Hepatocyte (in vitro differentiated cells): ENCODE measurements around the gene RNF148.

Experiments used
- EZH2 ChIP-seq: fragments of 200-600 bp; sonication (generic); IDR thresholded peaks from 2 replicates; pipeline ENCODE4 v1.6.1; 2016; ENCODE audit warnings: antibody characterized with exemption, mild to moderate bottlenecking, borderline replicate concordance
- EZH2phosphoT487 ChIP-seq: fragments of 200-600 bp; sonication (generic); IDR thresholded peaks from one replicate; pipeline ENCODE4 v1.6.1; 2018; ENCODE audit warnings: antibody characterized with exemption, mild to moderate bottlenecking, low read depth, moderate library complexity; ENCODE audit not compliant: unreplicated experiment, severe bottlenecking
- TF ChIP-seq, protein P1 (sequence below): fragments of 200-600 bp; sonication (generic); IDR thresholded peaks from 2 replicates; pipeline ENCODE4 v1.5.1; 2016; ENCODE audit warnings: antibody characterized with exemption, mild to moderate bottlenecking; ENCODE audit not compliant: poor library complexity

DNA sequence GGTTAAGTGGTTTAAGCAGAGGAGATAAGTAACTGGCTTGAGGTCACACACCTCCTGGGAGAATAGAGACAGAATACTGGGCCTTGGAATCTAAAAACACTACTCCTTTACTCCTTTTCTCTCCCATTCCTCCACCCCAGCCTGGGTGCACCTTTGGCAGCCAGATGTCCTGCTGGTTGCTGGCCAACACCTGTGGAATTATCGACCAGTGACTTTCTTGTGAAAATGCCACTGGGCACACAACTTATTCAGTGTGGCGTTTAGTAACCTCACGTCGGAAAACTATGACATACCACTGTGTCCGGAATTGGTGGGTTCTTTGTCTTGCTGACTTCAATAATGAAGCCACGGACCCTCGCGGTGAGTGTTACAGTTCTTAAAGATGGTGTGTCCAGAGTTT, 30.2 kb downstream of the RNF148 start:
- no peak for TF ChIP-seq EZH2
- TF ChIP-seq, protein P1, sequence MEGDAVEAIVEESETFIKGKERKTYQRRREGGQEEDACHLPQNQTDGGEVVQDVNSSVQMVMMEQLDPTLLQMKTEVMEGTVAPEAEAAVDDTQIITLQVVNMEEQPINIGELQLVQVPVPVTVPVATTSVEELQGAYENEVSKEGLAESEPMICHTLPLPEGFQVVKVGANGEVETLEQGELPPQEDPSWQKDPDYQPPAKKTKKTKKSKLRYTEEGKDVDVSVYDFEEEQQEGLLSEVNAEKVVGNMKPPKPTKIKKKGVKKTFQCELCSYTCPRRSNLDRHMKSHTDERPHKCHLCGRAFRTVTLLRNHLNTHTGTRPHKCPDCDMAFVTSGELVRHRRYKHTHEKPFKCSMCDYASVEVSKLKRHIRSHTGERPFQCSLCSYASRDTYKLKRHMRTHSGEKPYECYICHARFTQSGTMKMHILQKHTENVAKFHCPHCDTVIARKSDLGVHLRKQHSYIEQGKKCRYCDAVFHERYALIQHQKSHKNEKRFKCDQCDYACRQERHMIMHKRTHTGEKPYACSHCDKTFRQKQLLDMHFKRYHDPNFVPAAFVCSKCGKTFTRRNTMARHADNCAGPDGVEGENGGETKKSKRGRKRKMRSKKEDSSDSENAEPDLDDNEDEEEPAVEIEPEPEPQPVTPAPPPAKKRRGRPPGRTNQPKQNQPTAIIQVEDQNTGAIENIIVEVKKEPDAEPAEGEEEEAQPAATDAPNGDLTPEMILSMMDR = no peak
- TF ChIP-seq EZH2phosphoT487 = no peak
